Measurements from ENCODE around the gene SRD5A1.

DNA sequence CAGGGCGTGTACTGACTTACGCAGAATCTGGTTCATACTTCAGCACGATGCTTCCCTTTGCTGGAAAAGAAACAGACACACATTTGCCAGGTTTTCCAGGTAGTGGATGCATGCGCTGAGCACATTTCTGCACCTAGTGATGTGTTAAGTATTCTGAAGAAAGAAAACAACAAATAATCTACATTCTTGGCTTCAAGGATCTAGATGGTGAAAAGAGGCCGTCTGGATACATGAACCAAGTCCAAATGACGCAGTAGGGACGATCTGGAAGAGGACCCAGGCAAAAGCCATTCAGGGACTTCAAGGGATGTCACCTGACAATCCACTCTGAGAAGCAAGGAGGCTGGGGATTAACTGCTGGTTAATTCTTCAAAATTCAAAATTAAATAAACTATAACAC, 30.8 kb upstream of the SRD5A1 start:
- TF ChIP-seq OSR1 (CRISPR knock-in tag; IDR thresholded peaks at IDR 0.05) = no peak
- no peak for TF ChIP-seq RARB (CRISPR knock-in tag; IDR thresholded peaks at IDR 0.05)
- no peak for TF ChIP-seq ZFP30 (CRISPR knock-in tag; IDR thresholded peaks at IDR 0.05)
- TF ChIP-seq, protein P1, sequence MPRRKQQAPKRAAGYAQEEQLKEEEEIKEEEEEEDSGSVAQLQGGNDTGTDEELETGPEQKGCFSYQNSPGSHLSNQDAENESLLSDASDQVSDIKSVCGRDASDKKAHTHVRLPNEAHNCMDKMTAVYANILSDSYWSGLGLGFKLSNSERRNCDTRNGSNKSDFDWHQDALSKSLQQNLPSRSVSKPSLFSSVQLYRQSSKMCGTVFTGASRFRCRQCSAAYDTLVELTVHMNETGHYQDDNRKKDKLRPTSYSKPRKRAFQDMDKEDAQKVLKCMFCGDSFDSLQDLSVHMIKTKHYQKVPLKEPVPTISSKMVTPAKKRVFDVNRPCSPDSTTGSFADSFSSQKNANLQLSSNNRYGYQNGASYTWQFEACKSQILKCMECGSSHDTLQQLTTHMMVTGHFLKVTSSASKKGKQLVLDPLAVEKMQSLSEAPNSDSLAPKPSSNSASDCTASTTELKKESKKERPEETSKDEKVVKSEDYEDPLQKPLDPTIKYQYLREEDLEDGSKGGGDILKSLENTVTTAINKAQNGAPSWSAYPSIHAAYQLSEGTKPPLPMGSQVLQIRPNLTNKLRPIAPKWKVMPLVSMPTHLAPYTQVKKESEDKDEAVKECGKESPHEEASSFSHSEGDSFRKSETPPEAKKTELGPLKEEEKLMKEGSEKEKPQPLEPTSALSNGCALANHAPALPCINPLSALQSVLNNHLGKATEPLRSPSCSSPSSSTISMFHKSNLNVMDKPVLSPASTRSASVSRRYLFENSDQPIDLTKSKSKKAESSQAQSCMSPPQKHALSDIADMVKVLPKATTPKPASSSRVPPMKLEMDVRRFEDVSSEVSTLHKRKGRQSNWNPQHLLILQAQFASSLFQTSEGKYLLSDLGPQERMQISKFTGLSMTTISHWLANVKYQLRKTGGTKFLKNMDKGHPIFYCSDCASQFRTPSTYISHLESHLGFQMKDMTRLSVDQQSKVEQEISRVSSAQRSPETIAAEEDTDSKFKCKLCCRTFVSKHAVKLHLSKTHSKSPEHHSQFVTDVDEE (CRISPR knock-in tag; IDR thresholded peaks at IDR 0.05) = no peak
- TF ChIP-seq, protein P2, sequence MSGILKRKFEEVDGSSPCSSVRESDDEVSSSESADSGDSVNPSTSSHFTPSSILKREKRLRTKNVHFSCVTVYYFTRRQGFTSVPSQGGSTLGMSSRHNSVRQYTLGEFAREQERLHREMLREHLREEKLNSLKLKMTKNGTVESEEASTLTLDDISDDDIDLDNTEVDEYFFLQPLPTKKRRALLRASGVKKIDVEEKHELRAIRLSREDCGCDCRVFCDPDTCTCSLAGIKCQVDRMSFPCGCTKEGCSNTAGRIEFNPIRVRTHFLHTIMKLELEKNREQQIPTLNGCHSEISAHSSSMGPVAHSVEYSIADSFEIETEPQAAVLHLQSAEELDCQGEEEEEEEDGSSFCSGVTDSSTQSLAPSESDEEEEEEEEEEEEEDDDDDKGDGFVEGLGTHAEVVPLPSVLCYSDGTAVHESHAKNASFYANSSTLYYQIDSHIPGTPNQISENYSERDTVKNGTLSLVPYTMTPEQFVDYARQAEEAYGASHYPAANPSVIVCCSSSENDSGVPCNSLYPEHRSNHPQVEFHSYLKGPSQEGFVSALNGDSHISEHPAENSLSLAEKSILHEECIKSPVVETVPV (CRISPR knock-in tag; IDR thresholded peaks at IDR 0.05) = no peak
- TF ChIP-seq, protein P3, sequence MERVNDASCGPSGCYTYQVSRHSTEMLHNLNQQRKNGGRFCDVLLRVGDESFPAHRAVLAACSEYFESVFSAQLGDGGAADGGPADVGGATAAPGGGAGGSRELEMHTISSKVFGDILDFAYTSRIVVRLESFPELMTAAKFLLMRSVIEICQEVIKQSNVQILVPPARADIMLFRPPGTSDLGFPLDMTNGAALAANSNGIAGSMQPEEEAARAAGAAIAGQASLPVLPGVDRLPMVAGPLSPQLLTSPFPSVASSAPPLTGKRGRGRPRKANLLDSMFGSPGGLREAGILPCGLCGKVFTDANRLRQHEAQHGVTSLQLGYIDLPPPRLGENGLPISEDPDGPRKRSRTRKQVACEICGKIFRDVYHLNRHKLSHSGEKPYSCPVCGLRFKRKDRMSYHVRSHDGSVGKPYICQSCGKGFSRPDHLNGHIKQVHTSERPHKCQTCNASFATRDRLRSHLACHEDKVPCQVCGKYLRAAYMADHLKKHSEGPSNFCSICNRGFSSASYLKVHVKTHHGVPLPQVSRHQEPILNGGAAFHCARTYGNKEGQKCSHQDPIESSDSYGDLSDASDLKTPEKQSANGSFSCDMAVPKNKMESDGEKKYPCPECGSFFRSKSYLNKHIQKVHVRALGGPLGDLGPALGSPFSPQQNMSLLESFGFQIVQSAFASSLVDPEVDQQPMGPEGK (CRISPR knock-in tag; IDR thresholded peaks at IDR 0.05; ENCODE audit: borderline replicate concordance) = no peak
- TF ChIP-seq TCF4 (CRISPR knock-in tag; IDR thresholded peaks at IDR 0.05; ENCODE audit: borderline replicate concordance) = no peak
- TF ChIP-seq ZFP3 (CRISPR knock-in tag; IDR thresholded peaks at IDR 0.05) = no peak
- TF ChIP-seq PPARA (CRISPR knock-in tag; IDR thresholded peaks at IDR 0.05; ENCODE audit: borderline replicate concordance) = no peak

Measured in SK-N-SH treated with all-trans-retinoic acid at 6 μM for 48 hours (cell line).